GM12878 (cell line): ENCODE data around the gene PROB1. TPM values are rescaled to one million over a fixed set of nuclear protein-coding genes. Genes with fewer than 3 reads are reported as not detected.

Experiments
- ATAC-seq: fragments of 200-7000 bp; cut with Tn5 transposase; 3 replicates; pipeline ENCODE4 v1.9.1; 2020; ENCODE audit warnings: mild to moderate bottlenecking, moderate library complexity
- BruUV-seq: library from RNA; stranded (reverse); fragments of 400-500 nt; replicated peaks from 2 replicates; lab custom pipeline; 2021; lab: Mats Ljungman, UMichigan
- CTCF ChIA-PET: fragments of 300-600 bp; sonication (Branson Sonifier 250); formaldehyde crosslinking; extraction: SDS; loops from one replicate; lab custom pipeline; 2021; ENCODE audit warnings: inconsistent platforms; lab: Yijun Ruan, JAX
- POLR2A ChIA-PET: fragments of 350-600 bp; formaldehyde crosslinking; extraction: SDS; loops from one replicate; lab custom pipeline; 2021; ENCODE audit warnings: inconsistent platforms; lab: Charles Lee
- RAD21 ChIA-PET: fragments of 300-600 bp; sonication (Branson Sonifier 250); formaldehyde crosslinking; loops from one replicate; lab custom pipeline; 2023; ENCODE audit warnings: antibody characterized with exemption; ENCODE audit not compliant: unreplicated experiment; lab: Charles Lee
- SMC1A ChIA-PET: fragments of 300-600 bp; sonication (Branson Sonifier 250); formaldehyde crosslinking; loops from one replicate; lab custom pipeline; 2023; ENCODE audit not compliant: unreplicated experiment, uncharacterized antibody; lab: Charles Lee
- DNase-seq: peaks from one replicate; pipeline ENCODE4 v3.0.0-alpha.2; 2011; ENCODE audit warnings: low read depth, low spot score
- FAIRE-seq: peaks from 3 replicates; lab custom pipeline; 2011; peaks lifted over from hg19 to GRCh38; lab: Jason Lieb, UNC
- H2AFZ ChIP-seq: 2 replicates; pipeline ENCODE4 v1.6.0; 2011; ENCODE audit warnings: low read depth, low read length, control low read depth; ENCODE audit not compliant: control insufficient read depth
- H3K27ac ChIP-seq: 2 replicates; pipeline ENCODE4 v1.5.1; 2011; ENCODE audit warnings: control low read depth; ENCODE audit not compliant: control insufficient read depth, insufficient read depth
- H3K27me3 ChIP-seq, 2 experiments: replicated peaks in 1 of 2; 2 replicates each; pipeline versions ENCODE4 v1.6.0 to v1.6.1; 2011; ENCODE audit warnings: low read length in 1 of 2; ENCODE audit not compliant: control insufficient read depth in 2 of 2, insufficient read depth in 2 of 2
- H3K36me3 ChIP-seq, 2 experiments: 2 replicates each; pipeline ENCODE4 v1.5.1; 2011; ENCODE audit warnings: low read length in 1 of 2; ENCODE audit not compliant: control insufficient read depth in 2 of 2, insufficient read depth in 2 of 2
- H3K4me1 ChIP-seq: 2 replicates; pipeline ENCODE4 v1.6.1; 2011; ENCODE audit warnings: mild to moderate bottlenecking, low read length, moderate library complexity, mixed read lengths; ENCODE audit not compliant: control insufficient read depth, insufficient read depth
- H3K4me2 ChIP-seq: 2 replicates; pipeline ENCODE4 v1.6.0; 2011; ENCODE audit warnings: control low read depth; ENCODE audit not compliant: control insufficient read depth, insufficient read depth
- H3K4me3 ChIP-seq: fragments of 200-600 bp; sonication (generic); 2 replicates; pipeline ENCODE4 v1.5.1; 2016
- H3K79me2 ChIP-seq: 2 replicates; pipeline ENCODE4 v1.6.0; 2011; ENCODE audit warnings: low read length; ENCODE audit not compliant: control insufficient read depth, insufficient read depth
- H3K9ac ChIP-seq: 2 replicates; pipeline ENCODE4 v1.8.0; 2011; ENCODE audit warnings: low read length, control low read depth, mixed read lengths; ENCODE audit not compliant: control insufficient read depth, insufficient read depth
- H3K9me3 ChIP-seq: replicated peaks from 3 replicates; pipeline ENCODE4 v1.5.1; 2011; ENCODE audit warnings: mild to moderate bottlenecking, low read length; ENCODE audit not compliant: control insufficient read depth, insufficient read depth
- H4K20me1 ChIP-seq: 2 replicates; pipeline ENCODE4 v1.6.0; 2011; ENCODE audit not compliant: control insufficient read depth, insufficient read depth
- CHD2 ChIP-seq: IDR thresholded peaks from 2 replicates; pipeline ENCODE4 v1.6.1; 2011; ENCODE audit warnings: low read depth, low read length, improper control_type of control experiment, borderline replicate concordance
- DPF2 ChIP-seq: fragments of 450-650 bp; IDR thresholded peaks from 2 replicates; pipeline ENCODE4 v1.6.1; 2017; ENCODE audit warnings: mild to moderate bottlenecking
- GABPA ChIP-seq: IDR thresholded peaks from 2 replicates; pipeline ENCODE4 v1.6.1; 2014; ENCODE audit warnings: antibody characterized with exemption, low read depth, mild to moderate bottlenecking, inconsistent platforms
- HDAC2 ChIP-seq: fragments of 200-600 bp; sonication (generic); IDR thresholded peaks from 2 replicates; pipeline ENCODE4 v1.6.1; 2017
- POLR2AphosphoS5 ChIP-seq: IDR thresholded peaks from 2 replicates; pipeline ENCODE4 v1.6.1; 2011; ENCODE audit warnings: mild to moderate bottlenecking, low read length, inconsistent platforms
- RELA ChIP-seq: fragments of 450-650 bp; IDR thresholded peaks from 2 replicates; pipeline ENCODE4 v1.8.0; 2014; ENCODE audit warnings: borderline replicate concordance; ENCODE audit not compliant: partially characterized antibody
- TARDBP ChIP-seq: IDR thresholded peaks from 2 replicates; pipeline ENCODE4 v1.6.1; 2016; ENCODE audit warnings: borderline replicate concordance
- ZSCAN29 ChIP-seq: fragments of 450-650 bp; IDR thresholded peaks from 2 replicates; pipeline ENCODE4 v1.6.1; 2017; ENCODE audit warnings: mild to moderate bottlenecking, moderate library complexity
- WGBS: methylation state at CpG from one replicate; pipeline ENCODE4 v1.1.6; 2016; ENCODE audit warnings: low lambda C conversion rate; ENCODE audit not compliant: insufficient replicate concordance, insufficient coverage; ENCODE audit errors: missing lambda C conversion rate; 5-methylcytosine and 5-hydroxymethylcytosine counted together
- in situ Hi-C: fragments of 300-500 bp; cut with MboI; formaldehyde crosslinking; loops from 9 replicates; pipeline ENCODE4 v1.14.3; 2018; ENCODE audit warnings: mixed read lengths
- intact Hi-C: fragments of 100-400 bp; cut with micrococcal nuclease; formaldehyde crosslinking; loops from one replicate; pipeline ENCODE4 v1.14.2; 2022; ENCODE audit not compliant: unreplicated experiment
- polyA plus RNA-seq, 11 experiments: library from polyadenylated mRNA; depleted of rRNA in 4 of 11; unstranded in 6 of 11; stranded (reverse) in 5 of 11; fragments of >200 nt; fragmentation: Nextera tagmentation in 4 of 11; fragmentation: Illumina TruSeq in 1 of 11; extraction: Ambion mirVana in 4 of 11; extraction: Trizol in 1 of 11; gene quantifications; 1 replicate in 1 of 11; 2 replicates in 10 of 11; pipeline versions ENCODE4 v1.2.1 to v1.2.3, GENCODE V29; 2011 to 2016; ENCODE audit warnings: inconsistent platforms in 2 of 11, missing spikeins in 2 of 11, low read depth in 1 of 11
- total RNA-seq, 4 experiments: library from RNA; depleted of rRNA in 3 of 4; stranded (reverse); fragments of >200 nt in 3 of 4; fragmentation: Illumina TruSeq in 1 of 4; extraction: Trizol in 1 of 4; gene quantifications; 2 replicates each; pipeline versions ENCODE4 v1.2.1 to v1.2.3, GENCODE V29; 2013 to 2021
- TF ChIP-seq, protein P1 (sequence below): fragments of 450-650 bp; IDR thresholded peaks from 2 replicates; pipeline ENCODE4 v1.6.1; 2016; ENCODE audit warnings: mild to moderate bottlenecking
- TF ChIP-seq, protein P2 (sequence below): fragments of 450-650 bp; IDR thresholded peaks from 2 replicates; pipeline ENCODE4 v1.6.1; 2016; ENCODE audit warnings: mild to moderate bottlenecking

The PROB1 gene
- total and polyA plus RNA-seq, 10 of the 15 experiments (the other 5 are each of a cell fraction or from before 2014, with no cell fraction given): 0.14 to 8.1 (median 2.9) TPM

DNA sequence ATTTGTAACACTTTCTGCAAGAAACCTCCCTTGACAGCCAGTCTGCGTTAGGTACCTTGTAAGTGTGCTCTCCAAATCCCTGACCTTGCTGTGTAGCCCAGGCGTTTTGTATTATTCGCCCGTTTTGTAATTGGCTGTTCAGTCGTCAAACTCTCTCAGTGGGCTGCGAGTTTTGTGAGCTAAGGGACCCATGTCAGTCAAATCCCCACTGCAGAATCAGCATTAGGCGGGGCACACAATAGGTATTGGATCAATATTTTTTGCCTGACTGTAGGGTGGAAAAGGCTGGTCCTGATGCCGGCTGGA, 43.8 kb upstream of the PROB1 start:
- BruUV-seq: no TSS peak
- FAIRE-seq: no peak
- ChIA-PET SMC1A (interaction anchor here (0.6 to 8.2 kb wide), 15 partner anchors 9 to 859 kb away, joined by 3 to 86 read pairs (median 5); partner anchors contain the start of gene STING1), POLR2A (interaction anchor here (0.6 to 5.7 kb wide), 14 partner anchors 10 to 768 kb away, joined by 3 to 53 read pairs (median 8); partner anchors contain the start of genes MATR3, SPATA24 and STING1), CTCF (interaction anchor here (0.6 to 7.9 kb wide), 12 partner anchors 9 to 240 kb away, joined by 3 to 83 read pairs (median 6); partner anchors contain the start of genes SPATA24 and STING1), RAD21 (interaction anchor here (0.7 to 5.4 kb wide), 13 partner anchors 9 to 93 kb away, joined by 3 to 59 read pairs (median 8); partner anchors contain the start of genes SPATA24 and STING1)
- intact Hi-C loops: loop anchor here (1.0 kb wide), 2 partner anchors 9 to 20 kb away; no protein-coding TSS in a partner anchor
- Histone ChIP-seq H3K79me2 (no peaks in the 10 kb centered on the region), H3K4me2 (peak overlapping the region; percentile 98), H4K20me1 (no peaks in the 10 kb centered on the region), H3K36me3 (no peaks in the 10 kb centered on the region), H3K9me3 (no peaks in the 10 kb centered on the region), H3K27me3 (no peaks in the 10 kb centered on the region), H2AFZ (peak overlapping the region; percentile 56), H3K4me3 (peak overlapping the region; percentile 84), H3K4me1 (peaks cover 24% of the 10 kb centered on the region), H3K9ac (peak overlapping the region; percentile 60), H3K27ac (0 out of 2 replicates have a peak overlapping the region, but pooled peaks have one; percentile 22)
- TF ChIP-seq, protein P1, sequence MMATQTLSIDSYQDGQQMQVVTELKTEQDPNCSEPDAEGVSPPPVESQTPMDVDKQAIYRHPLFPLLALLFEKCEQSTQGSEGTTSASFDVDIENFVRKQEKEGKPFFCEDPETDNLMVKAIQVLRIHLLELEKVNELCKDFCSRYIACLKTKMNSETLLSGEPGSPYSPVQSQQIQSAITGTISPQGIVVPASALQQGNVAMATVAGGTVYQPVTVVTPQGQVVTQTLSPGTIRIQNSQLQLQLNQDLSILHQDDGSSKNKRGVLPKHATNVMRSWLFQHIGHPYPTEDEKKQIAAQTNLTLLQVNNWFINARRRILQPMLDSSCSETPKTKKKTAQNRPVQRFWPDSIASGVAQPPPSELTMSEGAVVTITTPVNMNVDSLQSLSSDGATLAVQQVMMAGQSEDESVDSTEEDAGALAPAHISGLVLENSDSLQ: peak; percentile 78
- TF ChIP-seq HDAC2 (no peak), GABPA (no peak), RELA (no peak), POLR2AphosphoS5 (peak; percentile 7; the same call in 1 of the 2 replicates), TARDBP (no peak), CHD2 (no peak), ZSCAN29 (no peak), DPF2 (0 out of 2 replicates have a peak, but pooled peaks have one; percentile 11)
- TF ChIP-seq, protein P2, sequence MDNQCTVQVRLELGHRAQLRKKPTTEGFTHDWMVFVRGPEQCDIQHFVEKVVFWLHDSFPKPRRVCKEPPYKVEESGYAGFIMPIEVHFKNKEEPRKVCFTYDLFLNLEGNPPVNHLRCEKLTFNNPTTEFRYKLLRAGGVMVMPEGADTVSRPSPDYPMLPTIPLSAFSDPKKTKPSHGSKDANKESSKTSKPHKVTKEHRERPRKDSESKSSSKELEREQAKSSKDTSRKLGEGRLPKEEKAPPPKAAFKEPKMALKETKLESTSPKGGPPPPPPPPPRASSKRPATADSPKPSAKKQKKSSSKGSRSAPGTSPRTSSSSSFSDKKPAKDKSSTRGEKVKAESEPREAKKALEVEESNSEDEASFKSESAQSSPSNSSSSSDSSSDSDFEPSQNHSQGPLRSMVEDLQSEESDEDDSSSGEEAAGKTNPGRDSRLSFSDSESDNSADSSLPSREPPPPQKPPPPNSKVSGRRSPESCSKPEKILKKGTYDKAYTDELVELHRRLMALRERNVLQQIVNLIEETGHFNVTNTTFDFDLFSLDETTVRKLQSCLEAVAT: 0 out of 2 replicates have a peak, but pooled peaks have one; percentile 25
- in situ Hi-C loops: no loop called here
- WGBS: 45% methylated on average over 8 of the region's 8 CpGs
- ATAC-seq: no peak
- DNase-seq: no peak
